ENCODE data around the gene CYP27C1. TPM values are rescaled to one million over a fixed set of nuclear protein-coding genes. Genes with fewer than 3 reads are reported as not detected.

The CYP27C1 gene
- total RNA-seq, 1 experiment from 2014 or later, result not detected

GRCh38 chr2:127179766-127180165, 40.3 kb downstream of the CYP27C1 start (continued):
- TF ChIP-seq CTCF (IDR thresholded peaks at IDR 0.05 in 2 of 3, conservative IDR thresholded peaks at IDR 0.05 in 1 of 3; ENCODE audit: borderline replicate concordance in 1 of 3, insufficient read depth in 1 of 3, low read depth in 2 of 3, low read length in 2 of 3), result no peak
- TF ChIP-seq CBX3 (IDR thresholded peaks at IDR 0.05; ENCODE audit: low read depth), result no peak
- no peak for TF ChIP-seq TCF7L2 (IDR thresholded peaks at IDR 0.05; ENCODE audit: borderline replicate concordance, extremely low read depth, insufficient read depth, insufficient read length)
- TF ChIP-seq CEBPB (IDR thresholded peaks at IDR 0.05; ENCODE audit: low read depth), result no peak
- TF ChIP-seq ATF3 (IDR thresholded peaks at IDR 0.05), result no peak
- TF ChIP-seq YY1 (IDR thresholded peaks at IDR 0.05; ENCODE audit: extremely low read depth, insufficient replicate concordance, low read depth, low read length), result no peak

GRCh38 chr2:127177617-127178263, 42.4 kb downstream of the CYP27C1 start:
- Histone ChIP-seq H3K9me3 (ENCODE audit: control insufficient read depth in 1 of 2, insufficient read depth in 1 of 2, low read depth in 1 of 2, low read length in 2 of 2) (0 out of 4 replicates have a peak, but pooled peaks cover 0 to 7% of the 10 kb centered on the region in 2 experiments), H3K4me1 (ENCODE audit: control insufficient read depth in 1 of 2, insufficient read depth in 2 of 2, low read length in 2 of 2) (no peaks in the 10 kb centered on the region; a peak in 1 of 4 replicates), H3K36me3 (ENCODE audit: control insufficient read depth in 1 of 2, insufficient read depth in 2 of 2, low read length in 2 of 2) (no peaks in the 10 kb centered on the region), H3K4me3 (replicated peaks in 1 of 2; ENCODE audit: low read depth in 1 of 2, low read length in 2 of 2) (no peak overlapping the region), H4K20me1 (ENCODE audit: insufficient read depth) (no peaks in the 10 kb centered on the region), H3K27me3 (ENCODE audit: insufficient read depth, low read length) (no peaks in the 10 kb centered on the region), H3K79me2 (ENCODE audit: insufficient read depth, low read length) (no peaks in the 10 kb centered on the region), H3K27ac (ENCODE audit: low read depth, low read length) (no peak overlapping the region), H3K9ac (ENCODE audit: low read length) (no peak overlapping the region), H2AFZ (ENCODE audit: low read depth, low read length, poor library complexity, severe bottlenecking) (no peak overlapping the region), H3K4me2 (ENCODE audit: low read length) (no peak overlapping the region), H3K9me2 (ENCODE audit: insufficient read depth) (no peaks in the 10 kb centered on the region)
- ChIA-PET POLR2A (no interaction called here), RAD21 (ENCODE audit: low non-redundant PET in 1 of 2, low total read pairs in 2 of 2, uncharacterized antibody in 2 of 2, unreplicated experiment in 2 of 2) (interaction anchor here in 1 of 2 experiments (0.6 kb wide), 1 partner anchor 486 kb away, joined by 5 read pairs; no protein-coding TSS in a partner anchor), CTCF (no interaction called here)
- no TSS peak for BruUV-seq (replicated peaks)
- ATAC-seq, result no peak
- no peak for DNase-seq (ENCODE audit: low read depth, low spot score)
- intact Hi-C loops (cut with micrococcal nuclease), result no loop called here
- TF ChIP-seq MAX (IDR thresholded peaks at IDR 0.05) (no peak), POLR2A (IDR thresholded peaks at IDR 0.05; ENCODE audit: borderline replicate concordance, extremely low read depth, insufficient read depth, insufficient read length) (no peak), EGR1 (IDR thresholded peaks at IDR 0.05; ENCODE audit: low read depth) (no peak), CTCF (IDR thresholded peaks at IDR 0.05 in 2 of 3, conservative IDR thresholded peaks at IDR 0.05 in 1 of 3; ENCODE audit: borderline replicate concordance in 1 of 3, insufficient read depth in 1 of 3, low read depth in 2 of 3, low read length in 2 of 3) (no peak), CBX3 (IDR thresholded peaks at IDR 0.05; ENCODE audit: low read depth) (no peak), ELF1 (IDR thresholded peaks at IDR 0.05; ENCODE audit: borderline replicate concordance, low read depth) (no peak), SP1 (IDR thresholded peaks at IDR 0.05; ENCODE audit: low read depth) (no peak), ZBTB33 (IDR thresholded peaks at IDR 0.05; ENCODE audit: extremely low read depth, insufficient replicate concordance, low read length) (no peak), RAD21 (IDR thresholded peaks at IDR 0.05; ENCODE audit: low read depth) (no peak), POLR2AphosphoS5 (IDR thresholded peaks at IDR 0.05; ENCODE audit: low read depth, low read length) (no peak), YY1 (IDR thresholded peaks at IDR 0.05; ENCODE audit: extremely low read depth, insufficient replicate concordance, low read depth, low read length) (no peak)
